Skin of body (tissue), 2 donors: Measurements from ENCODE around the gene CFAP65. TPM values are rescaled to one million over a fixed set of nuclear protein-coding genes. Genes with fewer than 3 reads are reported as not detected.

Source experiments
- DNase-seq: peaks from one replicate; lab custom pipeline; 2025; lab: John Stamatoyannopoulos, UW
- total RNA-seq: library from RNA; depleted of rRNA; stranded (reverse); fragments of >200 nt; gene quantifications from one replicate; pipeline ENCODE4 v1.2.3, GENCODE V29; 2014

The CFAP65 gene
- total RNA-seq, 1 donor from 2014 or later, result not detected

DNA sequence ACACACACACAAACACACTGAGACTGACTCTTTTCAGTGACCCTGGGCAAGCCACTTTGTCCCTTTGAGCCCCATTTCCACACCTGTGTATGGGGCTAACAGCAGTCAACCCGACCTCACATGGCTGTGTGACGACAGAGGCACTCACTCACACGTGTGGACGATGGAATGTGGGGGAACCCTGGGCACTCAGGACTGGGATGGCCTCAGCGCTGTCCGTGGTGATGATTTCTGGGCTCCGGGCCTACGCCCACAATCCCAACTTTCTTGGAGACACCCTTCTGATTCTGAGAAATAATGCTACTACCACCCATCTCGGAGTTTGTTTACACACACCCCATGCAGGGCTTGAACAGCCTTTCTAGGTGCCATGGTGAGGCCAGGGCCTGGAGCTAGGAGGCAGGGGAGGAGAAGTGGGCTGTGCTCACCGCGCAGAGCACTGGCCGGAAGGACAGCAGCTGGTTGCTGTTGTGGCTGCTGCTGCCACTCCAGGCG, 49.6 kb downstream of the CFAP65 start:
- no peak for DNase-seq

DNA sequence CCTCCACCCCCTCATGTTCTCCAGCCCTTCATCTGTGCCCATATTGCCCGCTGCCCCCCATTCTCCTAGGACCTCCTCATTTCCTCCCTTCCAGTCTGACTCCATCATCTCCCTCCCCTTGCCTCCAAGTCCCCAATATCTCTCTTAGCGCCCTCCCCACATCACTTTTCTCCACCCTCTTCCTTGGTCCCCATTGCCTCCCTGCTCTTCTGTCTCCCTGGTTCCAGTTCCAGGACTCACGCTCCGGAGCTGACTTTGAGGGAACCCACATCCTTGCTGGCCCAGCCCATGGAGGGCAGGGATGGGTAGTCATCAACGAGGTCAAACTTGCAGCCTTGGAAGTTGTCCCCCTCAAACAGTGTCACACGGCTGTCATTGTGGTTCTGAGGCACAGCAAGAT, 50.7 kb downstream of the CFAP65 start:
- DNase-seq, result no peak

GRCh38 chr2:218990052-218990451, 51.3 kb downstream of the CFAP65 start:
- no peak for DNase-seq

- DNase-seq, result no peak
Observed at GRCh38 chr2:218988650-218989049, 52.7 kb downstream of the CFAP65 start.

GRCh38 chr2:218988164-218988563, 53.2 kb downstream of the CFAP65 start:
- DNase-seq, result no peak

- no peak for DNase-seq
Observed at GRCh38 chr2:218986148-218986761, 55.1 kb downstream of the CFAP65 start.

- no peak for DNase-seq
Observed at GRCh38 chr2:218985325-218986091, 55.8 kb downstream of the CFAP65 start.

DNA sequence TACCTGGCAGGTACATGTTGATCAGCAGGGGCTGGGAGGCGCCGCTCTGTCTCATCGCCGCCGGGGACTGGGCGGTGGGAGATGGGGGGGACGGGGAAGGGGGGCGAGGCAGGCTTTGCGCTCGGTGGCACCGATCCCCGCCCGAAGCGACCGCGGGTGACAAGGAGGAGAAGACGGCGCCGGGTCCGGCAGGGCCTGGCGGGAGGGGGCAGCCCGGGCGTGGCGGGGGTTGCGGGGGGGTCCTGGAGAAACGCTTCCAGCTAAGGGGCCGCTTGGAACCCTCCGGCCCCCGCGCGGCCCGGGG, 56.3 kb downstream of the CFAP65 start, which contains the start of gene FEV:
FEV (minus strand) TSS at position 164 of the 304 bp plus-strand sequence; CDS start at position 55, 109 bp downstream.
- no peak for DNase-seq

DNA sequence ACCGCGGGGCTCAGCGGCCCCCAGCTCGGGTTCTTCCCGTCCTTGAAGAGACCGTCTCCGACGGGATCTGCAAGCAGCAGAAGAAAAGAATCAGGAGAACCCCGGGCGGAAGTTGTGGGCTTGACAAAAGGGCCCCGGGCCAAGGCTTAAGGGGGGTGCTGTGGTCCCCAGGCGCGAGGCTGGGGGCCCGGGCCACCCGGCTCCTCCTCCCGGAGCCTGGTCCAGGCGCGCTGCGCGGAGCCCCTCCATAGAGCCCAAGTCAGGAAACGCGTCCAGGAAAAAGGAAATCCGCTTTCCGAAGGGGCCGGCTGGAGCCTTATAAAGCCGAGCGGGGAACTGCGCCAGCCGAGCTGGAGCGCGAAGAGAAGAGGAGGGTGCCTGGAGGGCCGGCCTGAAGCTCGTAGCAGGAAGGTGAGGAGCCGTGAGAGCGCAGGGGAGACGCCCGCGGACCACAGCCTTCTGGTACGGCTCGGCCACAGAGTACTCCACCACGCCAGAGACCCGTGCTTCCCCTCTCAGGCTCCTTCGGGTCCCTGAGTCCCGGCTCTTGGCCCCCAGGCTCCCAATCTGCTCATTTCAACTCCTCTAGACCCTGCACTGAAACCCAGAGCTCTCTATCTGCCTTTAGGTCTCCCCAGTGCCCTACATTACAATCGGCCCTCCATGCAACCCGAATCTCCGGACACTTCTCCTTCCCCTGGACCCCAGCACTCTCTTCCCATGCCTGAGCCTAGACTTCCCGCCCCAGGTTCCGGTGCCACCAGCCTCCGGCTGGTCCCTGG, 56.9 kb downstream of the CFAP65 start:
- DNase-seq, result no peak

GRCh38 chr2:218983934-218984238, 57.4 kb downstream of the CFAP65 start:
- no peak for DNase-seq

DNA sequence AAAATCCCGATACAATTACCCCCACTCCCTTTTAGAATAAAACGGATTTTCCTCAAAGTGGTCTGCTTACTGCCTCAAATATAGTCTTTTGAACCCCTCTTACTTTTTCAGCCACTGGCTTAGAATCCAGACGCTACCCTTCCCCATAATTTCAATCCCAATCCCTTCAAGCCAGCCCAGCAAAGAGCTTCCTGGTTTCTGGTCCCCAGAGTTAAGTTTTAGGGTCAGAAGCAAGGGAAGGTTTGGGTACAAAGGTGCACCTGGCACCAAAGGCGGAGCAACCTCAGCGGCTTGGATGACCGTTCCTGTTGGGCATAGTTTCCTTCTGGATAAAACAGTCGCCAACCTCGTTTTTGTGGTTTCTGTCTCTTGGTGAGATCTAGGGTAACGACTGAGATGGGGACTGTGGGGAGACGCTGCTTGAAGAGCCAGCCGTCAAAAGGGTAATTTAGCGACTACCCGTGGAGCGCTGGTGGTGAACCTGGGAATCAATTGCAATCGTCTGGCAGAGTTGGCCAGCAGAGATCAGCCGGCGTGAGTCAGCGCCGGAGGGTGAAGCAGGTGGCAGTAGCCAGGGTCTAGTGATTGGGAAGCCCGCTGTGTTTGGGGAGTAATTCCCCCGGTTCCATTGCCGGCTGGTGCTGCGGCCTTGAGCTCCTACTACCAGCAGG, 57.9 kb downstream of the CFAP65 start:
- DNase-seq, result no peak

GRCh38 chr2:218982586-218983262, 58.6 kb downstream of the CFAP65 start:
- no peak for DNase-seq

GRCh38 chr2:218981881-218982585, 59.3 kb downstream of the CFAP65 start:
- DNase-seq, result no peak

GRCh38 chr2:218981390-218981880, 59.9 kb downstream of the CFAP65 start:
- no peak for DNase-seq

- DNase-seq, result no peak
Observed at GRCh38 chr2:218980735-218981389, 60.5 kb downstream of the CFAP65 start.

DNA sequence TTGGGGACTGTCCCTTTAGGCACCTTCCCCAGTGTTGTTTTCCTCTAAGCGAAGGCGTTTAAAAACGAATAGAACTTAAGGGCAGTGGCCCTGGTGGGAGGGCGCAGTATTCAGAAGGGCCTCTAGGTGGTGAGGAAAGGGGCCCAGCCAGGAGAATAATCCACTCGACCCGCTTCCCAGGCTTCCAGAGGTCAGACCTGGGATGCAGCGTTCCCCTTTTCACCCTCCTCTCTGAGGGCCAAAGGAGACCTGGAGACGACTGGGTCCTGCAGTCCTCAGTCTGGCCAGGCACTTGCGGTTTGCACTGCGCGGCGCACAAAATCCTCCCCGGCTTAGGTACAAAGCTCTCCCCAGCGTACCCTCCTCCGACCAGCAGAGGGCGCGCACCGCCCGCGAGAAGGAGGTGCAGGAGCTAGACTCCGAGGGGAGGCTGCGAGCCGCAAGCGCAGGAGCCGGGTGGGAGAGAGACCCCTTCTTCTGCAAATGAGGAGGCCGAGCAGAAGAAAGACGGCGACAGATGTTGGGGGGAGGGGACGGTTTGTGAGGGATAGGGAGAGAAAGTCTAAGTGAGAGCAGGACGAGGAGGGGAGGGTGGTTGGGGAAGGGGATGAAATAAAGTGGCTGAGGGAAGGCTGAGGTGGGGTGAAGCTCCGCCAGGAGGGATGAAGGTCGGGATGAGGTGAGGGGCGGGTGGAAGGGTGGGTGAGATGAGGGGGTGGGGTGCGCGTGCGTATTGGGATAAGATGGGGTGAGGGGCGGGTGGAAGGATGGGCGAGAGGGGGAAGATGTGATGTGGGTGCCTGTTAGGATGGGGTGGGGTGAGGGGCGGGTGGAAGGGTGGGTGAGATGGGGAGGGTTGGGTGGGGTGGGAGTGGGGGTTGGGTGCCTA, 61.2 kb downstream of the CFAP65 start:
- DNase-seq, result peak; percentile 13

DNA sequence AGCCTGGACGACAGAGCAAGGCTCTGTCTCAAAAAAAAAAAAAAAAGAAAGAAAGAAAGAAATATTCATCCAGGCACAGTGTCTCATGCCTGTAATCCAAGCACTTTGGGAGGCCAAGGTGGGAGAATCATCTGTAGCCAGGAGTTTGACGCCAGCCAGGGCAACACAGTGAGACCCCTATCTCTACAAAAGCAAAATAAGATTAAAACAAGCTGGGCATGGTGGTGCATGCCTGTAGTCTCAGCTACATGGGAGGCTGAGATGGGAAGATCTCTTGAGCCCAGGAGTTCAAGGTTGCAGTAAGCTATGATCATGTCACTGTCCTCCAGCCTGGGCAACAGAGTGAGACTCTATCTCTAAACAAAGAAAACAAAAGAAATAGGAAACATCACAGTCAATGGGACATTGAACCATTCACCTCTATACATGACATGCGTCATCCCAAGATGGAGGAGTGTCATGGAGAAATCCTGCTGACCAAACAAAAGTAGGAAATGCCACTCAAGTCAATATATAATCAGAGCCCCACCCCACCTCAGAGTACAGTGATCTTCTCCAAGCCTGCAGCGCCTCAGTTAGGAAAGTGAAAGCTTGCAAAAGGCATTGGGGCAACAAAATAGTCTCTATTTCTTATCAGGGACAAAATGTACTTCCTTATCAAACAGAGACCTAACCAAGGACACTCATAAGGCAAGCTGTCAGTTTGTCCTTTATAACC, 66.1 kb downstream of the CFAP65 start:
- no peak for DNase-seq

- no peak for DNase-seq
Observed at GRCh38 chr2:218970894-218971293, 70.4 kb downstream of the CFAP65 start.
